Ammon's horn (tissue), 1 donor: ENCODE results near the gene SLC18A3.

Experiments used
- DNase-seq: peaks from one replicate; pipeline ENCODE4 v3.0.0-alpha.2; 2016; ENCODE audit warnings: low spot score

Gene SLC18A3

GRCh38 chr10:49611816-49612512 lies 1.9 kb downstream of the SLC18A3 start:
- DNase-seq, result no peak

DNA sequence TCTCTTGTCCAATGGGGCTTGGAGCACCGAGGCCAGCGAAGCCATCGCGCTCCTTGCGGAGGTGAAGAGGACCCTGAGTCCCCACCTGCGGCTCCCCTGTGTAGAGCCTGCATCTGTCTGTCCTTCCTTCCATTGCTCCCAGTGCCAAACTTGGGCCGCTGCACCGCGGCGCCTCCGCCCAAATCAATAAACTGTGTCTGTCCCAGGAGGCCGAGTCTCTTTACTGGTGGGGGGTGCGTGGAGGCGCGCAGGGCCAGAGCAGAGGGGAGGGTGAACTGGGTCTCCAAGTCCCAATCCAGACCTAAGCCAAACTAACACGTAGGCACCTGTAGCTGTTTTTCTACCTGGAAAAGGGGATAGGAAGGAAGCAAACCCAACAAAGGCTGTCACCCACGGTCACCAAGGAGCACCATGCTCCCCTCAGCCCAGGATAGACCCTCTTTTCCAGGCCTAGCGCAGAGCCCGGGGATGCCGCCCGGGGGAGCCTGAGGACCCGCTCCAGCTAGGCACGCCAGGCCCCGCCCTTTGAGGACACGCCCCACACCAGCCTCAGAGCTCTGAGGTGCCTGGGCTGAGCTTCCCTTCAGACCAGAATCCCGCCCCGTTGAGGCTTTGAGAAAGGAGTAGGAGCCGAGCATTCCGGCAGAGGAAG lies 2.5 kb downstream of the SLC18A3 start:
- no peak for DNase-seq

GRCh38 chr10:49613165-49613881 lies 3.2 kb downstream of the SLC18A3 start:
- DNase-seq, result no peak

GRCh38 chr10:49613882-49614241 lies 3.8 kb downstream of the SLC18A3 start, which contains the start of gene CHAT:
Gene CHAT, plus strand, starts transcription at chr10:49614037. Its CDS starts 153 bp downstream, at chr10:49614190.
- DNase-seq, result no peak

DNA sequence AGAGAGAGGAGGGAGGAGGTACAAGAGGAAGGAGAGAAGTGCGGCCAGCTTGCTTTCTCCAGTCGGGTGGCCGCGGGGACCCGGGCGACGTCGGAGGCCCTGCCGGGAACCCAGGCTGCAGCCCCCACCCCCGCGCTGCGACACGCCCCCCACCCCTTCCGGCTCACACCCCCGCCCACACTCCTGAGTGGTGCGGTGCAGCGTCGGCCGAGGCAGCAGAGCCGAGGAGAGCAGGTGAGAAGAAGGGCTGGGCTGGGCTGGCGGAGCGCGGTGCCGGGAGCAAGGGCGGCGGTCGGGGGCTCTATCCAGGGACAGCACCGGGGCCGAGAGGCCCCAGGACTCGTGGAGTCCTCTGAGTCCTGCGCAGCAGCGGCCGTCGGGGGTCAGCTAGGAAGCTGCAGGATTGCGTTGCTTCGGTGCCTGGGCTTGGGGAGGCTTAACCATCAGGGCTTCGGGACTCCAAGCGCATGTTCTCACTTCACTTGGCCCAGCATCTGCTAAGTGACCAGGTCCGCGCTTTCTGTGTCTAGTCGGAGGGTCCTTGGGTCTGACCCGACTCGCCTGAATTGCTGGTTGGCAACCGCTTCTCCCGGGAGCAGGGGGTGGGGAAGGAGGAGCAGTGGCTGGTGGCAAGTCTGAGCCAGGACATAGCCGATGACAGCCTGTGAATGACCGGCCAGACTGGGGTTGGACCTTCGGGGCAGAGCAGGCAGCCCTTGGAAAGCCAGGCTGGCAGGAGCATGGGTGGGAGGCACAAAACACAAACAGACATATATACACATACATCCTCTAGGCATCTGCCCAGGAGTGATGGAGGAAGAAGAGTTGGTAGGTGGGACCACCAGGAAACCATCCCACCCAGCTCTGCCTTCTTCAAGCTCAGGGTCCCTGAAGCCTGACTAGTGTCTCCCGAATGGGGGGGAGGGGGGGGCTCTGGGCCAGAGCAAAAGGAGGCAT lies 4.4 kb downstream of the SLC18A3 start:
- DNase-seq, result no peak

DNA sequence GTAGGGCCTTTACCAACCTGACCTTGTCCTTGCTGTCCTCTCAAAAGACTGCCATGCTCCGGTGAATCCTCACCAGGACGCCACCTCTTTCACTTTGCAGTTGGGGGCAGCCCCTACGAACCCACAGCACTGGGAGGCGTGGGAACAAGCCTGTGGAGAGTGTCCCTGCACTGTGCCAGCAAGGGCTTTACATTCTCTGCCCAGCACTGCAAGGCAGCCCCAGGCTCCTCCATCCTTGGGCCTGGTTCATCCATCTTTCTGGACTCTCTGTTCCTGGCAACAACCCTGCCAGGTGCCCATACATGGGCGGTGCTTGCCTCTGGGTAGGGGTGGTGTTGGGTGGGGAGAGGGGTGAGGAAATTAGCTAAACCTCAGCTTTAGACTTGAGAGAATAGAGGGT lies 5.1 kb downstream of the SLC18A3 start:
- no peak for DNase-seq

GRCh38 chr10:49615721-49616120 lies 5.6 kb downstream of the SLC18A3 start:
- DNase-seq, result no peak

DNA sequence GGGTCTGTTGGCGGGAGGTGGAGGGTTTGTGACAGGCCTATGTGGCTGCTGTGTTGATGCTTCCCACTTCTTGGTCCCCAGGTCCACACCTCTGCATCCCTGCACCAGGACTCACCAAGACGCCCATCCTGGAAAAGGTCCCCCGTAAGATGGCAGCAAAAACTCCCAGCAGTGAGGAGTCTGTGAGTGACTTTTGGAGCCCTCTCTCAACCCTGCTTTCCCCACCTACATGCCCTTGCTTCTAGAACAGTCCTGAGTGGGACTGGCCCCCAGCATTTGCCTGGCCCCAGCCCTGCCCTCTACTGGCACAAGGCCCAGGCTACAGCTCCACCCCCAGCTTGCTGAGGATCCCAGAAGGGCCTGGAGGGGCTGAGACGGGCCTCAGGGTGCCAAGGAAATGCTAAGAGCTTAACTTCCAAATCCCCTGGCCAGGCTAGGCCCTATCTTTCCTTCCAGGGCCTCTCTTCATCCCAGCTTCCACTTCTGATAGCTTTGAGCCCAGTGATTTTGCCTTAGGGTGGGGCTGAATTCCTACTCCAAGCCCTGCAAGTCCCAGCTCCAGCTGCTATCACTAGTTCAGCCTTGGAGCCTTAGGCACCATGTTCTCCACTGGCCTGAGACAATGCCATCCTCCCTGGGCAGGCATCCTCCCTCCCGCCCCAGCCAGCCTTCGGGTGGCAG lies 6.5 kb downstream of the SLC18A3 start:
- DNase-seq, result no peak

DNA sequence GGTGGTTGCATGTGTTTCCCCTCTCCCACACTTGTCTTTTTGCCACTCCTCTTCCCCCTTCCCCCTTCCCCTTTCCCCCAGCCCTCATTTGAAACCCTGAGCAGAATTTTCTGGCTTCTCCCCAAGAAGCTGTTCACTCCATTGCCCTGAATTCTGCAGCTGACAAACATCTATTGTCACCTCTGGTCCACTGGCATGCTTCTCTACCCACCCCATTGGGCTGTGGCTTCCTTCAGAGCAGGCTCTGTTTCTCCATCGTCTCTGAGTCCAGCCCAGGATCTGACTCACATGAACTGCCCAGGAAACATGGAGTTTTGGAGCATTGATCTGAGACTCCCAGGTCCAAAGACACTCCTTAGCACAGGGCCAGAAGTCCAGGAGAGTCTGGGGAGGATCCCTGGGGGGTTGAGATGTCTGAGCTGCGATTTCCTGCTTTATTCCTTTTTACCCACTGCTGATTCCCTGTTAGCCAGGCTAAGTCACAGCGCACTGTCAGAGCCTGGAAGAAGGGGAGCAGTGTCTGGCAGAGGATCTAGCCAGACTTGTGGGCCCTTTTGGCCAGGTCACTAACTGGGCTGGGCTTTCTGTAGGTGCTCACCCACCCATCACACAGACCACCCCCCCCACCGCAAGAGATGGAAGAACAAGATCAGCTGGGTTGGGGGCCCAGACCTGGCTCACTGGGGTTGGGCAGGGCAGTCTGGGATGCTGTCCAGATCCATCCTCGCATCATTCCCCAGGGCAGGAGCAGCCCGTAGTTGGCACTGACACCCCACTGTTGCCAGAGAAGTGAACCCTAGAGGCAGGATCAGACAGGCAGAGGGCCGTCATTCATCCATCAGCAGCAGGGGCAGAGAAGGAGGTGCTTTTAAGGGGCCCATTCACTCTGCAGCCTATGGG lies 7.3 kb downstream of the SLC18A3 start:
- DNase-seq, result no peak

GRCh38 chr10:49618821-49619220 lies 8.7 kb downstream of the SLC18A3 start:
- no peak for DNase-seq

GRCh38 chr10:49619613-49620012 lies 9.5 kb downstream of the SLC18A3 start:
- DNase-seq, result no peak

- no peak for DNase-seq
Measured at GRCh38 chr10:49620286-49620810, 10.2 kb downstream of the SLC18A3 start.

DNA sequence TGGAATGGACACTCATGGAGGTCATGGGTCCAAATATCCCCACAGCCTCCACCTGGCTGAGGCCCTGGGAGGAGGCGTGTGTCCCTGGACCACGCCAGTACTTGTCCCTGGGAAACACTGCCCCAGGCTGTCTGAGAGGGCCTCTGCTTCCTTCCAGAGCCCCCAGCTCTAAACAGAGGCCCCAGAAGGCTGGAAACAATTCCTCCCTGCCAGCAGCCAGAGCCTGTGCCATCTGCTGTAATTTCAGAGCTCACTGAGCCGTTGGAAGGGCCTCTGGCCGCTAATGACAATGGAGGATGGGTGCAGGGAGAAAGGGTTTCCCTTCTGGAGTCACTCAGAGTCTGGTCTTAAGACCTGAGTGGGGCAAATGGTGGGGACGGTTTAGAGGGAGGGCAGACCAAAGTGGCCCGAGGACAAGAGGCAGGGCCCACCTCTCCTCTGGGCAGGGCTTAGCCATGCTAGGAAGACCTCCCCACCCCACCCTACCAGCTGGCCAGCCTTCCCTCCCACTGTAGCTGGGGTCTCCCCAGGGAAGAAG lies 10.8 kb downstream of the SLC18A3 start:
- no peak for DNase-seq

DNA sequence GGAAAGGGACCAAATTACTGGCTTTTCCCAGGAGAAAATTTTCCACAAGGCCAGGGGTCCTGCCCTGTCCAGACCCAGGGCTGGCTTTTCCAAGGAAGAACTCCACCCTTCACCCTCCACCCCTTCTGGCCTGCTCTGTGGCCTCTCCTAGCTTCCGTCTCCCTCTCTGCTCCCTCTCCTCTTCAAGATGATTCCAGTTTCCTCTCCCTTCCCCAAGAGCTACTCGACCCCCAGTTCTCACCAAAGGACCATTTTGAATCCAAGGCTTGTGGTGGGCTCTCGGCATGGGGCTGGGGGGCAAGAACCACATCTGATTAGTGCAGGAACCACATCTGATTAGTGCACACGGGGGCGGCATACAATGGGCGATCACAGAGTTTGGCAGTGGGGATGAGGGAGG lies 11.5 kb downstream of the SLC18A3 start:
- DNase-seq, result no peak

DNA sequence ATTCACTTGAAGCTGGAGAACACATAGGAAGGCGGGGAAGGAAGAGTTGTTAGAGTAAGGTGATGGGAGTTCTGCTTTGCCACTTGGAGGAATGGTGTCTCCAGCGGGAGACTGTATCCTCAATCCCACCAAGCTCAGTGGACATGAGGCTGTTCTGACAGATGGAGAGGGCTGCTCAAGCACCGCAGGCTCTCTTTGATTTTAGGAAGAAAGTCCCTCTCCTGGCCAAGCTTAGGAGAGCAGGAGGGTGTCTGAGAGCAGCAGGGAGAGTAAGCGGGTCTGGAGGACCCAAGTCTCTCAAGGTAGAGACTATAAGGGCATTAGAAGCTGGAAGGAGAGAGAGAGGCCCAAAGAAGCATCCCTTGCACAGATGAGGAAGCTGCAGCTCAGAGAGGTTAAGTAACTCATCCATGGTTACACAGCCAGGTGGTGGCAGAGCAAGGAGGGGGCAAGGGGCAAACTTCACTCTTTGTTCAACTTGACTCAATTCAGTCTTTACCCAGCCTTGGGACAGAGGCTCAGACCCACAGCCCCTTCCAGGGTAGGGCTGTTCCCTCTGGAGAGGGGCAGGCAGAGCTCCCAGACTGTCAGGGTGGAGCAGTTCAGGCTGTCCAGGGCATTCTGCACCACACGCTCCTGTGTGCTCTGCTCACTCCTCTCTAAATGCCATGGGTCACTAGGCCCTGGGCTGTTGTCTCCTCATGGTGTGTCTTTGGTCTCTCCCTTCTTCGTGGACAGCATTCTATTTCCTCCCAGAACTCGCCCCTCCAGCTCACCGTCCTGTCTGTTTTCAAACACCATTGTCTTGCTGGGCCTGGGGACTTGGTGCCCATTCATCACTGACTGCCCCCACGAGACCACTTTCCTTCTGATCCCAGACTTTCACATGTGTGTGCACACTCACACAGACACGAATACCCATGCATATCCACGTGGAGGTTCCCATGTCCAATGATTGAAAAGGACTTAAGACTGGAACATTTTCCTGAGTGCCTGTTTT lies 12.6 kb downstream of the SLC18A3 start:
- DNase-seq, result no peak

DNA sequence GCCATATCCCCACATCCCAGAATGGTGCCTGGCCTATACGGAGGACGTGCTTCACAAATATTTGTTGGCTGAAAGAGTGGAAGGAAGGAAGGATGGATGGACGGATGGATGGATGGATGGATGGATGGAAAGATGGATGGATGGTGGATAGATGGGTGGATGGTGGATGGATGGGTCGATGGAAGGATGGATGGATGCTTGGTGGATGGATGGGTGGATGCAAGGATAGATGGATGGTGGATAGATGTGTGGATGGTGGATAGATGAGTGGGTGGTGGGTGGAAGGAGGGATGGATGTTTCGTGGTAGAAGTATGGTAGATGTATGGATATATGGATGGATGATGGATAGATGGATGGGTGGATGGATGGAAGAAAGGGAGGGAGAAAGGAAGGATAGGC lies 14.5 kb downstream of the SLC18A3 start:
- DNase-seq, result no peak

DNA sequence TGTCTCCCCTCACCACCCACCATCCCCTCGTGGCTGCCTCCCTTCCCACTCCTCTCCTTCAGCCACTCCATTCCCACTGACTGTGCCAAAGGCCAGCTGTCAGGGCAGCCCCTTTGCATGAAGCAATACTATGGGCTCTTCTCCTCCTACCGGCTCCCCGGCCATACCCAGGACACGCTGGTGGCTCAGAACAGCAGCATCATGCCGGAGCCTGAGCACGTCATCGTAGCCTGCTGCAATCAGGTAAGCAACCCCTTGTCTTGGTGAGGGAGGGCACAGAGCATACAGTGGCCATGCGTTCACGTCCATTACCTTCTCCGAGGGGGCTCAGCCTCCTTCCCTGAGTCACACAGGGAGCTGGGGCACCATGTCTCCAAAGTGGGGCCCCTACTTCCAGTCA lies 15.3 kb downstream of the SLC18A3 start:
- no peak for DNase-seq

DNA sequence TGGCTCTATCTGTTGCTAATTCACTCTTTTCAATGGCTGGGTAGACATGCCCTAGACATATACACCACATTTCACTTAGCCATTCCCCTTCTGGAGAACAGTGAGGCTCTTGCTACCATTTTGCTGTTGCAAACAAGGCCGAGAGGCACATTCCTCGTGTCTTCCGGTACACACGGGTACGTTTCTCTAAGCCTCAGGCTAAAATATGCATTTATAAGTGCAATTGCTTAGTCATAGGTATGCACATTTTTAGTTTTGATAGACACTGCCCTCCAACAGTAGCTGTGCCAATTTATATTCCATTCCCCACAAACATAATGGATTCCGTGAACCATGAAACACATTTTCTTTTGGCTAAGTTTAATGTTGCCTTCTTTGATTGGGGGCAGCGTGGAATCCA lies 16.9 kb downstream of the SLC18A3 start:
- no peak for DNase-seq
